ENCODE results near the gene SPECC1. TPM values are rescaled to one million over a fixed set of nuclear protein-coding genes. Genes with fewer than 3 reads are reported as not detected.

SPECC1 gene
- total RNA-seq, 1 experiment from 2014 or later: 128 TPM

DNA sequence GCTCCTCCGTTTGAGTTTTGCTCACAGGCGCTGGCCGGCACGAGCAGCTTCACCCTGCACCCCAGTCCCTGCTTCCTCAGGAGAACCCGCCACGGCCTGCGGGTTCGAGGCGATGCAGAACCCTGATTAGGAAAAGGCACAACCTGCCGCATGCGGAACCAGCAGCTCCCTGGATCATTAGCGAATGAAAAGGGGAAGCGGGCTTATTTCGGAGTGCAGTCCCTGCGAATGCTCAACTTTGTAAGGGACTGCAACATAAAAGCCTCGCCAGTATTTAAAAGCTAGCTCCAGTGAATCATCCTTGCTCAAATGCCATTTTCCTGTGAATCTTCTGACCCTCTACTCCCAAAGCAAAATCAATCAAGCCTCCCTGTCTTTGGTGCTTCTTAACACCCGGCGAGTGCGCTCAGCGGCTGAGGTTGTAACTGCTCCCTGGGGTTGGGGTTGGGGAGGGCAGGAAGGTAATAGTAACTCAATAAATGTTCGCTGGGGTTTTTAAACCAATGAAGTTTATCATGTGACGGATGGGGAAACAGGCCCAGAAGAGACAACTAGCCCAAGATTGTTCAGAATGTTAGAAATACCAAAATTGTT is 30.9 kb upstream of the SPECC1 start:
- H3K36me3 ChIP-seq (ENCODE audit: low read depth): peaks cover 13% of the 10 kb centered on the region
- H3K27ac ChIP-seq: no peak overlapping the region
- H3K9me3 ChIP-seq (ENCODE audit: insufficient read depth, low read depth): no peaks in the 10 kb centered on the region
- ChIA-PET POLR2A (ENCODE audit: unreplicated experiment) (interaction anchor here (0.6 kb wide), 1 partner anchor 249 kb away, joined by 8 read pairs; no protein-coding TSS in a partner anchor), CTCF (interaction anchor here (0.6 kb wide), 1 partner anchor 620 kb away, joined by 3 read pairs; no protein-coding TSS in a partner anchor)
- H2AFZ ChIP-seq: peak overlapping the region; percentile 93
- peaks cover 18% of the 10 kb centered on the region for H3K4me1 ChIP-seq (replicated peaks; ENCODE audit: insufficient read depth)
- no peaks in the 10 kb centered on the region for H3K9me2 ChIP-seq (ENCODE audit: insufficient read depth)
- peaks cover 51% of the 10 kb centered on the region for H3K79me2 ChIP-seq (ENCODE audit: low read depth)
- H3F3A ChIP-seq (ENCODE audit: insufficient read depth, low read depth): no peaks in the 10 kb centered on the region
- TF ChIP-seq, protein P1, sequence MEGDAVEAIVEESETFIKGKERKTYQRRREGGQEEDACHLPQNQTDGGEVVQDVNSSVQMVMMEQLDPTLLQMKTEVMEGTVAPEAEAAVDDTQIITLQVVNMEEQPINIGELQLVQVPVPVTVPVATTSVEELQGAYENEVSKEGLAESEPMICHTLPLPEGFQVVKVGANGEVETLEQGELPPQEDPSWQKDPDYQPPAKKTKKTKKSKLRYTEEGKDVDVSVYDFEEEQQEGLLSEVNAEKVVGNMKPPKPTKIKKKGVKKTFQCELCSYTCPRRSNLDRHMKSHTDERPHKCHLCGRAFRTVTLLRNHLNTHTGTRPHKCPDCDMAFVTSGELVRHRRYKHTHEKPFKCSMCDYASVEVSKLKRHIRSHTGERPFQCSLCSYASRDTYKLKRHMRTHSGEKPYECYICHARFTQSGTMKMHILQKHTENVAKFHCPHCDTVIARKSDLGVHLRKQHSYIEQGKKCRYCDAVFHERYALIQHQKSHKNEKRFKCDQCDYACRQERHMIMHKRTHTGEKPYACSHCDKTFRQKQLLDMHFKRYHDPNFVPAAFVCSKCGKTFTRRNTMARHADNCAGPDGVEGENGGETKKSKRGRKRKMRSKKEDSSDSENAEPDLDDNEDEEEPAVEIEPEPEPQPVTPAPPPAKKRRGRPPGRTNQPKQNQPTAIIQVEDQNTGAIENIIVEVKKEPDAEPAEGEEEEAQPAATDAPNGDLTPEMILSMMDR (conservative IDR thresholded peaks at IDR 0.05): no peak
- TF ChIP-seq EZH2 (IDR thresholded peaks at IDR 0.05; ENCODE audit: low read depth): no peak
- H3K4me3 ChIP-seq: peak overlapping the region; percentile 84
- BruUV-seq (replicated peaks): TSS peak; percentile 78
- H4K20me1 ChIP-seq (ENCODE audit: insufficient read depth): peaks cover 19% of the 10 kb centered on the region; the same call in 1 of the 2 replicates
- no peak for DNase-seq
- H3K27me3 ChIP-seq (ENCODE audit: insufficient read depth, low read depth): no peaks in the 10 kb centered on the region
- peak overlapping the region; percentile 97 for H3K4me2 ChIP-seq
- intact Hi-C loops (cut with micrococcal nuclease; ENCODE audit: unreplicated experiment): no loop called here

- BruUV-seq (replicated peaks): no TSS peak
- Histone ChIP-seq H3K4me2 (no peak overlapping the region), H3K79me2 (ENCODE audit: low read depth) (peaks cover 46% of the 10 kb centered on the region), H4K20me1 (ENCODE audit: insufficient read depth) (peaks cover 16% of the 10 kb centered on the region; the same call in 1 of the 2 replicates), H3K4me3 (no peak overlapping the region), H3K9me3 (ENCODE audit: insufficient read depth, low read depth) (no peaks in the 10 kb centered on the region), H3F3A (ENCODE audit: insufficient read depth, low read depth) (no peaks in the 10 kb centered on the region), H3K36me3 (ENCODE audit: low read depth) (peaks cover 13% of the 10 kb centered on the region), H3K9me2 (ENCODE audit: insufficient read depth) (no peaks in the 10 kb centered on the region), H2AFZ (no peak overlapping the region), H3K27ac (no peak overlapping the region), H3K27me3 (ENCODE audit: insufficient read depth, low read depth) (no peaks in the 10 kb centered on the region), H3K4me1 (replicated peaks; ENCODE audit: insufficient read depth) (peaks cover 18% of the 10 kb centered on the region)
- DNase-seq: no peak
- CTCF ChIA-PET: interaction anchor here (0.7 kb wide), 1 partner anchor 10 kb away, joined by 7 read pairs; no protein-coding TSS in a partner anchor
- POLR2A ChIA-PET (ENCODE audit: unreplicated experiment): no interaction called here
- intact Hi-C loops (cut with micrococcal nuclease; ENCODE audit: unreplicated experiment): no loop called here
- TF ChIP-seq, protein P1 (conservative IDR thresholded peaks at IDR 0.05): no peak
- no peak for TF ChIP-seq EZH2 (IDR thresholded peaks at IDR 0.05; ENCODE audit: low read depth)
Measured at GRCh38 chr17:19978805-19979211, 30.4 kb upstream of the SPECC1 start.

- no peak for TF ChIP-seq EZH2 (IDR thresholded peaks at IDR 0.05; ENCODE audit: low read depth)
- TF ChIP-seq, protein P1 (conservative IDR thresholded peaks at IDR 0.05): no peak
- ChIA-PET CTCF (no interaction called here), POLR2A (ENCODE audit: unreplicated experiment) (interaction anchor here (0.7 kb wide), 1 partner anchor 324 kb away, joined by 3 read pairs; no protein-coding TSS in a partner anchor)
- intact Hi-C loops (cut with micrococcal nuclease; ENCODE audit: unreplicated experiment): no loop called here
- peaks cover 18% of the 10 kb centered on the region for H3K4me1 ChIP-seq (replicated peaks; ENCODE audit: insufficient read depth)
- no peaks in the 10 kb centered on the region for H3K9me2 ChIP-seq (ENCODE audit: insufficient read depth)
- DNase-seq: no peak
- no TSS peak for BruUV-seq (replicated peaks)
- H4K20me1 ChIP-seq (ENCODE audit: insufficient read depth): peaks cover 4% of the 10 kb centered on the region; the same call in 1 of the 2 replicates
- no peak overlapping the region for H3K27ac ChIP-seq
- peaks cover 9% of the 10 kb centered on the region; the same call in 1 of the 2 replicates for H3K36me3 ChIP-seq (ENCODE audit: low read depth)
- H2AFZ ChIP-seq: no peak overlapping the region
- H3K79me2 ChIP-seq (ENCODE audit: low read depth): peaks cover 33% of the 10 kb centered on the region
- no peak overlapping the region for H3K4me2 ChIP-seq
- no peaks in the 10 kb centered on the region for H3K27me3 ChIP-seq (ENCODE audit: insufficient read depth, low read depth)
- no peaks in the 10 kb centered on the region for H3F3A ChIP-seq (ENCODE audit: insufficient read depth, low read depth)
- no peaks in the 10 kb centered on the region for H3K9me3 ChIP-seq (ENCODE audit: insufficient read depth, low read depth)
- no peak overlapping the region for H3K4me3 ChIP-seq
Measured at GRCh38 chr17:19979917-19980770, 29.0 kb upstream of the SPECC1 start.

Measured in PC-9 (cell line).